GM12892 (cell line): ENCODE data around the gene SRGAP2C. TPM values are rescaled to one million over a fixed set of nuclear protein-coding genes. Genes with fewer than 3 reads are reported as not detected.
"Not testable (repeated sequence)": the region's sequence is repeated elsewhere in the genome, so short reads cannot be mapped to it uniquely, and the experiment has no call there.

Experiments
- DNase-seq: peaks from one replicate; pipeline ENCODE4 v3.0.0; 2011; ENCODE audit not compliant: insufficient read length
- FAIRE-seq: peaks from 2 replicates; lab custom pipeline; 2011; peaks lifted over from hg19 to GRCh38; lab: Jason Lieb, UNC
- polyA plus RNA-seq: library from polyadenylated mRNA; unstranded; fragments of >200 nt; gene quantifications from one replicate; pipeline ENCODE4 v1.2.1, GENCODE V29; 2012; ENCODE audit warnings: missing spikeins, inconsistent platforms; ENCODE audit not compliant: missing spikeins

Gene SRGAP2C
- 1.2 TPM for polyA plus RNA-seq

DNA sequence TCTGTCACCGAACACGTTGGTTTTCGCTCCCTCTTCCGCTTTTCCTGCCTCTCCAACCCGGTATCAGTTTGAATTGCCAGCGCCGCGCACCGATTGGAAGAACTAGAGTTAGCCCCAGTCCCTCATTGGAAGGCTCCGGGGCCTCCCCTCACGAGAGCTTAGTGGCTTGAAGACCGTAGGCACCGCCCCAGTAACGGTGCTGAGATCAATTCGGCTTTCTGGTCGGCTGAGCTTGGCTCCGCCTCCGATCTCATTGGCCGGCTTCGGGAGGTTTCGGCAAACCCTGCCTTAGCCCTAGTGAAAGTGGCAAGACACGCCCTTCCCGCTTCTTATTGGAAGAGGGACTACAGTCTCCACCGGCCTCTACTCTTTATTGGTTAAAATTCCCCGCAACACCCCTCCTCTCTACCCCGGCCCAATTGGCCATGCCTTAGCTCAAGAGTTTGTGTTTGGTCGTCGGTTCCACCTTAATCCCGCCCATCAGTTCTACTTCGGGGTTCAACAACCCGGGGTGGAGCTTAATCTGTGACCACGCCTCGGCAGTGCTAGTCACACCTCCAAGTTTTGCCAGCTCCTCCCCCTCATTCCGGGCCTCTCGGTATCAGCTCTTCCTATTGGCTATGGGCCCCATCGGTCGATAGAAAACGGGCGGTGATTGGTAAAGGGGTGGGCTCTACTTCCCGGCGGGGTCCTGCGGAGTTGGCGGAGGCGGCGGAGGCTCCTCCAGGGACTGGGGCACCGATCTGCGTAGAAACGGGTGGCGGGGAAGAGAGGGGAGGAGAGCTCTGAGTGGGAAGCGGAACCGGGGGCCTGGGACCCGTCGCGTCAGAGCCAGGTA, at the start of gene SRGAP2C, which contains the start of gene FAM72B:
Gene SRGAP2C (plus strand): TSS at position 686 of the 838 bp plus-strand sequence. CDS start 2,472 bp downstream, outside the sequence.
Gene FAM72B (minus strand): TSS at position 51 of the 838 bp plus-strand sequence. CDS start 851 bp downstream, outside the sequence.
- not testable (repeated sequence) for DNase-seq

DNA sequence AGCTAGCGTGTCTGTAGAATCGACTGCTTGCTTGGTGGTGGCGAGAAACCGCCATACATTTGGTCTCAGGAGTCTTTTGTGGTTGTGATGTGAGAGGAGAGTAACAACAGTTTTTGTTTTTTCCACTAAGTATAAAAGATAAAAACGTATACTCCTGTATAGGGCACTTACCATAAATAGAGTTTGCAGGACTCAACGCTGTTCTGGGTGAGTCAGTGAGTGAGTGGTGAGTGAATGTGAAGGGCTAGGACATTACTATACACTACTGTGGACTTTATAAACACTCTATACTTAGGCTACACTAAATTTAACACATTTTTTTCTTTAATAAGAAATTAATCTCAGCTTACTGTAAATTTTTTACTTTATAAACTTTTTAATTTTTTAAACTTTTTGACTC, 44.4 kb upstream of the SRGAP2C start:
- DNase-seq, FAIRE-seq: not testable (repeated sequence)

More for the DNA sequence above, at the start of gene SRGAP2C, which contains the start of gene FAM72B:
- not testable (repeated sequence) for FAIRE-seq

GRCh38 chr1:121148489-121149190, 36.1 kb upstream of the SRGAP2C start:
- FAIRE-seq = not testable (repeated sequence)

GRCh38 chr1:121151294-121151693, 33.5 kb upstream of the SRGAP2C start:
- FAIRE-seq, DNase-seq: not testable (repeated sequence)

More at GRCh38 chr1:121148489-121149190, 36.1 kb upstream of the SRGAP2C start:
- not testable (repeated sequence) for DNase-seq

- FAIRE-seq, DNase-seq: not testable (repeated sequence)
Measured at GRCh38 chr1:121152788-121153187, 32.0 kb upstream of the SRGAP2C start.

DNA sequence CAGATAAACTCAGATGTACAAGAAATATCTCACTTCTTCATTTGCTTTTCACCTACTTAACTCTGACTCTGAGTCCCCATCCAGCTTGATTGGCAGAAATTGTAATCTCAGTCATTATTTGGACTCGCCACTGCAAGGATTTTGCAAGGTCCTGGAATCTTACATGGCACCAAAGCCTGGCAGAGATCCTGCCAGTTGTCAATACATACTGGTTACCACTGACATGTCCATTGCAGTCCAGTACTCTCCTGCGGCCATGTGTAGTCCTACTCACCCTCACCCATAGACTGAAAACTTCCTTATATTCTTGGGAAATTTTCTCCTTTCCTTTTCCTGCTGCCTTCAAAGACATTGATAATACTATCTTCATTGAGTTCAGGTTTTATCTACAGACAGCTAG, 30.0 kb upstream of the SRGAP2C start:
- FAIRE-seq, DNase-seq: not testable (repeated sequence)

DNA sequence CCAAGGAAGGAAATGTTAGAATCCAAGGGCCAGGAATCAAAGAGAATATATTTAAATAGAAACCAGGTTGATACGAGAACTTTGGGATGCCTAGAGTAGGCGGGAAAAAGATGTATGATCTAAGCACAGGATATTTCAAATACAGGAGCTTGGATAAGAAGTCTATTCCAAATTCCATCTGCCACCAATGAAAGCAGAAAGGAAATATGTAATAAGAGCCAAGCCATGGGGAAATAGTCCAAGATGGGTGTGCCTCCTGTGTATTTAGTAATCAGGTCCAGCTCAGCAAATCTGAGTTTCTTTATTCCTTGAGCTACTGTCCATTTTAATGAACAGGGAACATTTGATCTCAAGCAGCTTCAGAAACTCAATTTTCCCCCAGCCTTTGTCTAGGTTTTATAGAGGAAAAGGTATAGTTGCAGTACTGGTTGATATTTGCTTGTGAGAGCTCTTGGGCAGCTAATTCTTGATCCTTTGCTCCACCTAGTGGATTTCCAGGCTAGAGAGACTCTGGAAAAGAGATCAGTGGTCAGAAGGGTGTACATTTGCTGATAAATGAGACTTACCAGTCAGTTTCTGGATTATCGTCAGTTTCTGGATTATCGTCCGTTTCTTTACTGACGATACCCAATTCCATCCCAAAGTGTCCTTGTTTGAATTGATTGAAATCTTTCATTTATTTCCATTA, 29.0 kb upstream of the SRGAP2C start:
- not testable (repeated sequence) for FAIRE-seq, DNase-seq

DNA sequence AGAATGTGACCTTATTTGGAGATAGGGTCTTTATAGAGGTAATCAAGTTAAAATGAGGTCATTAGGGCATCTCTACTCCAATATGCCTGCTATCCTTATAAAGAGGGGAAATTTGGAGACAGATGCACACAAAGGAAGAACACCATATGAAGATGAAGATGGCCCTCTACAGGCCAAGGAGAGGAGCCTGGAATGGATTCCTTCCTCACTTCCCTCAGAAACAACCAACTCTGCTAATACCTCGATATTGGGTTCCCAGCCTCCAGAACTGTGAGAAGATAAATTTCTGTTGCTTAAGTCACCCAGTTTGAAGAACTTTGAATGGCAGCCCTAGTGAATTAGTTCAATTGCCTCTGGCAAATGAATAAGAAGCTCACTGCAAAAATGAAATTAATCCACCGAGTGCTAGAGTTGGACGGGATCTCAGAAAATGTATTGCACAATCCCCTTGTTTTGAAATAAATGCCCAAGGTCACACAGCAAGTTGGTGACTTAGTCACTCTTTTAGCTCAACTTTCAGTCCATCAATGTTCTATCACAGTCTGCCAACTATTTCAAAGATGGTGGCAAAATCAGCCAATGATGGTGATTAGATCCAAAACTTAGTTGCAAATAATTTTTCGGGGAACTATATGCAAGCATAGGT, 27.7 kb upstream of the SRGAP2C start:
- DNase-seq, FAIRE-seq: not testable (repeated sequence)

GRCh38 chr1:121157609-121158008, 27.2 kb upstream of the SRGAP2C start:
- not testable (repeated sequence) for FAIRE-seq, DNase-seq

GRCh38 chr1:121160118-121160517, 24.7 kb upstream of the SRGAP2C start:
- not testable (repeated sequence) for DNase-seq, FAIRE-seq

DNA sequence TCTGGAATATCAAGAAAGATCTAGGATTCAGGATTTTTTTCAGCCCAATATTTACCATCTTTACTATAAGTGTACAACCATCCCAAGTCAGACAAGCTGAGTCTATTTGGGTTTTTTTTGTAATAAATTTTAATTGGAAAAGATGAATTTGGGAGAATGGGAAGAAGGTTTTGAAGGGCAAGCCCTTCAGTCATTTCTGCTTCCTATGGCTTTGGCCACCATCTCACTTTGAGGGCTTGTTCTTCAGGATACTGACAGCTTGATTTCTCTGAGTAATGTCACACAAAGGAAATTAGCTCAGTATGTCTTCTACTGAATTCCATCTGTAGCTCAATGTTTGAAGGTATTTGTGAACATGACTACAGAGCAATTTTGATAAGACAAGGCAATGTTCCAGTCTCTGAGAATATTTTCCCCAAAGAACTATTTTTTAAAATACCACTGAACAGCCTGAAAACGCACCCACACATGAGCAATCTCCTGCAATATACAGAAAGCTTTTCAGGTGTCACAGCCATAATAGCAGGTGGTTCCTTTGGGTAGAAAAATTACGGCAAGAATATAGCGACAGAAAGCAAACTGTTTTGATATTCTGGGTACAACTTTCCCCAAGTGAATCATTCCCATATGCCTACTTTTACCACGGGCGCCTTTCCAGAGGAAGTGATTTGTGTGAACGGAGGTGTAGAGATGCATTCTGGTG, 23.4 kb upstream of the SRGAP2C start:
- DNase-seq, FAIRE-seq: not testable (repeated sequence)

GRCh38 chr1:121163850-121164757, 20.7 kb upstream of the SRGAP2C start:
- FAIRE-seq, DNase-seq: not testable (repeated sequence)

DNA sequence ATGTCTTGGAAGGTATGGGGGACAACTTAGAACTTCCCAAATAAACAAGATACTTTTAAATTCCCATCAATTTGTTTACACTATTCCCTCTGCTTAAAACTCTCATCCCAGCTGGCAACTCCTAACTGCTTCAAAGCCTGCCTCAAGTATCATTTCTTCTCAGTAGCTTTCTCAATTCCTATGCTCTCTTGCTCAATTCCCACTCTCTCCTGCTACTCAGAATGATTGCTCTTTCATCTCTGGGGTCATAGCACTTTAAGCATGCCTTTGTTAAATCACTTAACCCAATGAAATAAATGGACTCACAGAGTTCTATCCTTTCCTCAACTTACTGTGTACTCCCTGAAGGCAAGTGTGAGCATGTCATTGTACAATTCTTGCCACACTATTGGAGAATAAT, 19.5 kb upstream of the SRGAP2C start:
- FAIRE-seq = not testable (repeated sequence)

DNA sequence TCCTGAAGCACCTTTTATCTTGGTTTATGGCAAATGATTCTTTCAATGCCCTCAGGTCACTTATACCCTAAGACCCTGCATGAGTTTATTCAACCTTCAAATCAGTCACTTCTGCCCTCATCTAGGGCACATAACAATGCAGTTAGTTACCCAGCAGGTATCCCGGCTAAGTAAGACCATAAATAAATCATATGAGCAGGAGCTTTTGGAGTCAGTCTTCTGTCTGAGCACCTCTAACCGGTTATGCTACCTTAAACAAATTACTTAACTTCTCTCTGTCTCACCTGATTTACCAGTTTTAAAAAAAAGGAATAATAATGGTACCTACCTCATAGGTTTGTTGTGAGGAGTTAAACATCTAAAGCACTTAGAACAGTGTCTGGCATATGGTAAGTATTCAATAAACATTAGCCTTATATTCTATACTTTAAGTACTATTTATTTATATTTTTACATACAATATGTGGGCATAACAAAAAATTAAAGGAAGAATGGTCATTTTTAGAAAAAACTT, 17.5 kb upstream of the SRGAP2C start:
- FAIRE-seq, DNase-seq: not testable (repeated sequence)

More for the DNA sequence above, 19.5 kb upstream of the SRGAP2C start:
- not testable (repeated sequence) for DNase-seq

- not testable (repeated sequence) for DNase-seq, FAIRE-seq
Measured at GRCh38 chr1:121168152-121168668, 16.6 kb upstream of the SRGAP2C start.

- not testable (repeated sequence) for FAIRE-seq
Measured at GRCh38 chr1:121176649-121177048, 8.1 kb upstream of the SRGAP2C start.

DNA sequence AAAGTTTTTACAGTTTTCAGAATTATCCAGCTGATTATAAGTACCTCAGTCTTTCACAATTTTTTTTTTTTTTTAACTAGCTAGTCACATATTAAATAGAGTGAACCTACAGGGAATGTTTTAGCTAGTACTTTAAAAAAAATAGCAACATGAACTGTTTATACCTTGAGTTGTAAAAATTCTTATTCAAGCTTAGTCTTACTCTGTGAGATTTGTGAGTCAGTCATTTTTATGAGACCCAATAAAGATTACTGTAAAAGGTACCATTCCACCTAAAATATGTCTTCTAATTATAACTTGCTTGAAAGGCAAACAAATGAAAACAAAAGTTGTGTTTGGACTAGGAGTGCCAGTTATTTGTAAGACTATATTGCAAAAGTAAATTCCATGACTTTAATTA, 6.6 kb upstream of the SRGAP2C start:
- FAIRE-seq, DNase-seq: not testable (repeated sequence)

More at GRCh38 chr1:121176649-121177048, 8.1 kb upstream of the SRGAP2C start:
- not testable (repeated sequence) for DNase-seq
